Neural cell (in vitro differentiated cells): ENCODE data around the gene SCRN2. TPM values are rescaled to one million over a fixed set of nuclear protein-coding genes. Genes with fewer than 3 reads are reported as not detected.

Experiments
- H2AFZ ChIP-seq: fragments of 200-600, 300-800 bp; sonication (generic), shearing (Covaris generic); 2 replicates; pipeline ENCODE4 v1.6.0; 2014; ENCODE audit warnings: low read depth, mild to moderate bottlenecking, antibody characterized with exemption, low read length, moderate library complexity
- H3F3A ChIP-seq: fragments of 200-600 bp; shearing (Covaris generic); 2 replicates; pipeline ENCODE4 v1.6.1; 2016; ENCODE audit warnings: mild to moderate bottlenecking, moderate library complexity, mixed read lengths, antibody characterized with exemption, low read length; ENCODE audit not compliant: insufficient read depth, poor library complexity, severe bottlenecking
- H3K27ac ChIP-seq: fragments of 200-600, 300-800 bp; sonication (generic), shearing (Covaris generic); 2 replicates; pipeline ENCODE4 v1.5.1; 2014; ENCODE audit warnings: mild to moderate bottlenecking, low read length, moderate library complexity
- H3K27me3 ChIP-seq: fragments of 300-800, 200-600 bp; sonication (generic), shearing (Covaris generic); 2 replicates; pipeline ENCODE4 v1.6.0; 2014; ENCODE audit warnings: mild to moderate bottlenecking, low read depth, low read length, moderate library complexity; ENCODE audit not compliant: insufficient read depth
- H3K36me3 ChIP-seq: fragments of 300-800, 200-600 bp; sonication (generic), shearing (Covaris generic); 2 replicates; pipeline ENCODE4 v1.5.1; 2014; ENCODE audit warnings: mild to moderate bottlenecking, antibody characterized with exemption, low read length, moderate library complexity; ENCODE audit not compliant: insufficient read depth
- H3K4me2 ChIP-seq: fragments of 300-800, 200-600 bp; sonication (generic), shearing (Covaris generic); 2 replicates; pipeline ENCODE4 v1.6.0; 2014; ENCODE audit warnings: mild to moderate bottlenecking, low read length
- H3K4me3 ChIP-seq: fragments of 300-800, 200-600 bp; sonication (generic), shearing (Covaris generic); 2 replicates; pipeline ENCODE4 v1.5.1; 2014; ENCODE audit warnings: mild to moderate bottlenecking, low read length, moderate library complexity
- H3K79me2 ChIP-seq: fragments of 200-600 bp; shearing (Covaris generic); replicated peaks from 2 replicates; pipeline ENCODE4 v1.6.0; 2014; ENCODE audit warnings: mild to moderate bottlenecking, low read length, moderate library complexity; ENCODE audit not compliant: insufficient read depth
- H3K9ac ChIP-seq: fragments of 300-800, 200-600 bp; sonication (generic), shearing (Covaris generic); 2 replicates; pipeline ENCODE4 v1.6.1; 2016; ENCODE audit warnings: mild to moderate bottlenecking, low read length, mixed read lengths
- H3K9me2 ChIP-seq: fragments of 200-600 bp; shearing (Covaris generic); 2 replicates; pipeline ENCODE4 v1.6.1; 2016; ENCODE audit warnings: mild to moderate bottlenecking, low read length, mixed read lengths; ENCODE audit not compliant: insufficient read depth
- H3K9me3 ChIP-seq: fragments of 200-600, 300-800 bp; sonication (generic), shearing (Covaris generic); 2 replicates; pipeline ENCODE4 v1.6.1; 2016; ENCODE audit warnings: mild to moderate bottlenecking, mixed run types, low read length, moderate library complexity, mixed read lengths
- H4K20me1 ChIP-seq: fragments of 200-600 bp; shearing (Covaris generic); 2 replicates; pipeline ENCODE4 v1.6.1; 2016; ENCODE audit warnings: mild to moderate bottlenecking, mixed run types; ENCODE audit not compliant: insufficient read depth
- EP300 ChIP-seq: fragments of 450-650 bp; conservative IDR thresholded peaks from 2 replicates; pipeline ENCODE4 v1.6.1; 2014; ENCODE audit warnings: antibody characterized with exemption, mild to moderate bottlenecking, moderate library complexity; ENCODE audit not compliant: poor library complexity, severe bottlenecking
- EZH2 ChIP-seq: fragments of 200-600, 300-800 bp; shearing (Covaris generic), sonication (generic); IDR thresholded peaks from 2 replicates; pipeline ENCODE4 v1.6.1; 2014; ENCODE audit warnings: antibody characterized with exemption, low read length, borderline replicate concordance, mild to moderate bottlenecking; ENCODE audit not compliant: insufficient read depth, poor library complexity, severe bottlenecking
- MXI1 ChIP-seq: fragments of 450-650 bp; conservative IDR thresholded peaks from 2 replicates; pipeline ENCODE4 v1.6.1; 2014; ENCODE audit warnings: antibody characterized with exemption, mild to moderate bottlenecking; ENCODE audit not compliant: poor library complexity, severe bottlenecking
- POLR2AphosphoS5 ChIP-seq: IDR thresholded peaks from 2 replicates; pipeline ENCODE4 v1.6.1; 2012
- RAD21 ChIP-seq: fragments of 450-650 bp; conservative IDR thresholded peaks from 2 replicates; pipeline ENCODE4 v1.6.1; 2014; ENCODE audit warnings: antibody characterized with exemption, mild to moderate bottlenecking, moderate library complexity
- SMC3 ChIP-seq: fragments of 450-650 bp; conservative IDR thresholded peaks from 2 replicates; pipeline ENCODE4 v1.6.1; 2014; ENCODE audit warnings: antibody characterized with exemption, mild to moderate bottlenecking, moderate library complexity; ENCODE audit not compliant: poor library complexity
- TAF1 ChIP-seq: IDR thresholded peaks from 2 replicates; pipeline ENCODE4 v1.6.1; 2012; ENCODE audit warnings: low read depth
- polyA plus RNA-seq: library from polyadenylated mRNA; depleted of rRNA; stranded (reverse); fragments of >200 nt; gene quantifications from 2 replicates; pipeline ENCODE4 v1.2.3, GENCODE V29; 2014
- TF ChIP-seq, protein P1 (sequence below): fragments of 450-650 bp; IDR thresholded peaks from 2 replicates; pipeline ENCODE4 v1.5.1; 2014; ENCODE audit warnings: antibody characterized with exemption, mild to moderate bottlenecking, moderate library complexity; ENCODE audit not compliant: poor library complexity, severe bottlenecking
- TF ChIP-seq, protein P2 (sequence below): IDR thresholded peaks from 2 replicates; pipeline ENCODE4 v1.6.1; 2012; ENCODE audit warnings: borderline replicate concordance

Gene SCRN2
- polyA plus RNA-seq, 1 donor from 2014 or later = 94.0 TPM

DNA sequence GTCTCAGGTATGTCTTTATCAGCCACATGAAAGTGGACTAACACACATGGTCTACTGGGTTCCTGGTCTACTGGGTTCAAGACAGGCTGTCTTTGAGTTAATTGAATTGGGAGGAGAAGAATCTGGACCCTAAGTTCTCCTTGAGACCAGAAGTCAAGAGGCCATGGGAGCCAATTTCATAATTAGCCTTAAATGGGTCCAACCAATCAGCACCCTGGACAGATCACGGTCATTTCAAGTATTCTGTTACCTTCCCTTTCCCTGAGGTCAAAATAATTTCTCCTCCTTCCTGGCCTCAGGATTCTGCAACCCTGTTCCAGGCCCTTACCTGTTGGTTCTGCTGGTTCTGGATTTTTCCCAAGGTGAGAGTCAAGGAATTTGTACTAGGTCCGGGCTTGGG is 43.3 kb downstream of the SCRN2 start:
- H3K27ac ChIP-seq = no peak overlapping the region
- H3K9ac ChIP-seq = no peak overlapping the region
- H3K9me3 ChIP-seq = no peaks in the 10 kb centered on the region
- H4K20me1 ChIP-seq = no peaks in the 10 kb centered on the region
- H3K36me3 ChIP-seq = no peaks in the 10 kb centered on the region
- H3K9me2 ChIP-seq = no peaks in the 10 kb centered on the region
- no peak overlapping the region for H3K4me3 ChIP-seq
- TF ChIP-seq EZH2 (no peak), MXI1 (no peak), SMC3 (no peak), POLR2AphosphoS5 (no peak), TAF1 (no peak), RAD21 (no peak), EP300 (no peak)
- TF ChIP-seq, protein P1, sequence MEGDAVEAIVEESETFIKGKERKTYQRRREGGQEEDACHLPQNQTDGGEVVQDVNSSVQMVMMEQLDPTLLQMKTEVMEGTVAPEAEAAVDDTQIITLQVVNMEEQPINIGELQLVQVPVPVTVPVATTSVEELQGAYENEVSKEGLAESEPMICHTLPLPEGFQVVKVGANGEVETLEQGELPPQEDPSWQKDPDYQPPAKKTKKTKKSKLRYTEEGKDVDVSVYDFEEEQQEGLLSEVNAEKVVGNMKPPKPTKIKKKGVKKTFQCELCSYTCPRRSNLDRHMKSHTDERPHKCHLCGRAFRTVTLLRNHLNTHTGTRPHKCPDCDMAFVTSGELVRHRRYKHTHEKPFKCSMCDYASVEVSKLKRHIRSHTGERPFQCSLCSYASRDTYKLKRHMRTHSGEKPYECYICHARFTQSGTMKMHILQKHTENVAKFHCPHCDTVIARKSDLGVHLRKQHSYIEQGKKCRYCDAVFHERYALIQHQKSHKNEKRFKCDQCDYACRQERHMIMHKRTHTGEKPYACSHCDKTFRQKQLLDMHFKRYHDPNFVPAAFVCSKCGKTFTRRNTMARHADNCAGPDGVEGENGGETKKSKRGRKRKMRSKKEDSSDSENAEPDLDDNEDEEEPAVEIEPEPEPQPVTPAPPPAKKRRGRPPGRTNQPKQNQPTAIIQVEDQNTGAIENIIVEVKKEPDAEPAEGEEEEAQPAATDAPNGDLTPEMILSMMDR = no peak
- TF ChIP-seq, protein P2, sequence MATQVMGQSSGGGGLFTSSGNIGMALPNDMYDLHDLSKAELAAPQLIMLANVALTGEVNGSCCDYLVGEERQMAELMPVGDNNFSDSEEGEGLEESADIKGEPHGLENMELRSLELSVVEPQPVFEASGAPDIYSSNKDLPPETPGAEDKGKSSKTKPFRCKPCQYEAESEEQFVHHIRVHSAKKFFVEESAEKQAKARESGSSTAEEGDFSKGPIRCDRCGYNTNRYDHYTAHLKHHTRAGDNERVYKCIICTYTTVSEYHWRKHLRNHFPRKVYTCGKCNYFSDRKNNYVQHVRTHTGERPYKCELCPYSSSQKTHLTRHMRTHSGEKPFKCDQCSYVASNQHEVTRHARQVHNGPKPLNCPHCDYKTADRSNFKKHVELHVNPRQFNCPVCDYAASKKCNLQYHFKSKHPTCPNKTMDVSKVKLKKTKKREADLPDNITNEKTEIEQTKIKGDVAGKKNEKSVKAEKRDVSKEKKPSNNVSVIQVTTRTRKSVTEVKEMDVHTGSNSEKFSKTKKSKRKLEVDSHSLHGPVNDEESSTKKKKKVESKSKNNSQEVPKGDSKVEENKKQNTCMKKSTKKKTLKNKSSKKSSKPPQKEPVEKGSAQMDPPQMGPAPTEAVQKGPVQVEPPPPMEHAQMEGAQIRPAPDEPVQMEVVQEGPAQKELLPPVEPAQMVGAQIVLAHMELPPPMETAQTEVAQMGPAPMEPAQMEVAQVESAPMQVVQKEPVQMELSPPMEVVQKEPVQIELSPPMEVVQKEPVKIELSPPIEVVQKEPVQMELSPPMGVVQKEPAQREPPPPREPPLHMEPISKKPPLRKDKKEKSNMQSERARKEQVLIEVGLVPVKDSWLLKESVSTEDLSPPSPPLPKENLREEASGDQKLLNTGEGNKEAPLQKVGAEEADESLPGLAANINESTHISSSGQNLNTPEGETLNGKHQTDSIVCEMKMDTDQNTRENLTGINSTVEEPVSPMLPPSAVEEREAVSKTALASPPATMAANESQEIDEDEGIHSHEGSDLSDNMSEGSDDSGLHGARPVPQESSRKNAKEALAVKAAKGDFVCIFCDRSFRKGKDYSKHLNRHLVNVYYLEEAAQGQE = no peak
- H3K27me3 ChIP-seq = peaks cover 42% of the 10 kb centered on the region
- H3K79me2 ChIP-seq = no peaks in the 10 kb centered on the region
- H3F3A ChIP-seq = no peaks in the 10 kb centered on the region
- H3K4me2 ChIP-seq = no peak overlapping the region
- H2AFZ ChIP-seq = no peak overlapping the region

DNA sequence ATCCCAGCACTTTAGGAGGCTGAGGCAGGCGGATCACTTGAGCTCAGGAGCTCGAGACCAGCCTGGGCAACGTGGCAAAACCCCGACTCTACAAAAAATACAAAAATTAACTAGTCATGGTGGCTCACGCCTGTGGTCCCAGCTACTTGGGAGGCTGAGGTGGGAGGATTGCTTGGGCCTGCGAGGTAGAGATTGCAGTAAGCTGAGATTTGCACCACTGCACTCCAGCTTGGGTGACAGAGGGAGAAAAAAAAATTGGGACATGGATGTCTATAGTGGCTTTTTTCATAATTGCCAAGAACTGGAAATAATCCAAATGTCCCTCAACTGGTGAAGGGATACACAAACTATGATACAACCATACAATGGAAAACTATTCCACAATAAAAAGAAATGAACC is 48.1 kb downstream of the SCRN2 start:
- no peaks in the 10 kb centered on the region for H3K36me3 ChIP-seq
- no peaks in the 10 kb centered on the region for H4K20me1 ChIP-seq
- no peak overlapping the region for H3K4me3 ChIP-seq
- no peaks in the 10 kb centered on the region for H3K9me2 ChIP-seq
- peaks cover 77% of the 10 kb centered on the region for H3K27me3 ChIP-seq
- H2AFZ ChIP-seq = no peak overlapping the region
- H3F3A ChIP-seq = no peaks in the 10 kb centered on the region
- H3K27ac ChIP-seq = no peak overlapping the region
- TF ChIP-seq EP300 = no peak
- TF ChIP-seq RAD21 = no peak
- TF ChIP-seq SMC3 = no peak
- TF ChIP-seq, protein P1 = no peak
- H3K4me2 ChIP-seq = no peak overlapping the region
- no peak overlapping the region for H3K9ac ChIP-seq
- no peaks in the 10 kb centered on the region for H3K9me3 ChIP-seq
- no peaks in the 10 kb centered on the region for H3K79me2 ChIP-seq
